Measurements from ENCODE around the gene ZMYND8.

GRCh38 chr20:47296950-47297349 lies 59.5 kb downstream of the ZMYND8 start:
- TF ChIP-seq POLR2AphosphoS5 (IDR thresholded peaks at IDR 0.05; ENCODE audit: low read depth, low read length) (no peak), CTCF (IDR thresholded peaks at IDR 0.05) (peak; percentile 63; the same call in 1 of the 2 replicates), REST (IDR thresholded peaks at IDR 0.05; ENCODE audit: insufficient read depth in 1 of 2, low read depth in 2 of 2, low read length in 1 of 2) (no peak)

Data from Panc1 (cell line).